ENCODE results near the gene PSAP. TPM values are rescaled to one million over a fixed set of nuclear protein-coding genes. Genes with fewer than 3 reads are reported as not detected.

The PSAP gene
- total RNA-seq, 1 donor from 2014 or later, result 510 TPM

- Mint-ChIP-seq H3K27me3 (peaks cover 15% of the 10 kb centered on the region), H3K4me1 (ENCODE audit: low read depth) (no peaks in the 10 kb centered on the region), H3K27ac (no peak overlapping the region), H3K36me3 (ENCODE audit: insufficient read depth) (no peaks in the 10 kb centered on the region), H3K4me3 (ENCODE audit: low read depth) (no peak overlapping the region), H3K9me3 (ENCODE audit: low read depth) (no peaks in the 10 kb centered on the region)
- DNase-seq (ENCODE audit: low spot score, unreplicated experiment), result no peak
- TF ChIP-seq CTCF (IDR thresholded peaks at IDR 0.05; ENCODE audit: unreplicated experiment), result no peak
Measured at GRCh38 chr10:71798308-71798624, 52.8 kb downstream of the PSAP start.

- Mint-ChIP-seq H3K27ac (no peak overlapping the region), H3K27me3 (peaks cover 15% of the 10 kb centered on the region), H3K4me3 (ENCODE audit: low read depth) (no peak overlapping the region), H3K4me1 (ENCODE audit: low read depth) (no peaks in the 10 kb centered on the region), H3K36me3 (ENCODE audit: insufficient read depth) (no peaks in the 10 kb centered on the region), H3K9me3 (ENCODE audit: low read depth) (no peaks in the 10 kb centered on the region)
- TF ChIP-seq CTCF (IDR thresholded peaks at IDR 0.05; ENCODE audit: unreplicated experiment), result no peak
- no peak for DNase-seq (ENCODE audit: low spot score, unreplicated experiment)
Measured at GRCh38 chr10:71797533-71798307, 53.3 kb downstream of the PSAP start.

- Mint-ChIP-seq H3K4me3 (ENCODE audit: low read depth) (no peak overlapping the region), H3K9me3 (ENCODE audit: low read depth) (no peaks in the 10 kb centered on the region), H3K36me3 (ENCODE audit: insufficient read depth) (no peaks in the 10 kb centered on the region), H3K27me3 (peaks cover 15% of the 10 kb centered on the region), H3K4me1 (ENCODE audit: low read depth) (no peaks in the 10 kb centered on the region), H3K27ac (no peak overlapping the region)
- DNase-seq (ENCODE audit: low spot score, unreplicated experiment), result no peak
- TF ChIP-seq CTCF (IDR thresholded peaks at IDR 0.05; ENCODE audit: unreplicated experiment), result no peak
Measured at GRCh38 chr10:71796749-71797405, 54.2 kb downstream of the PSAP start.

- peaks cover 11% of the 10 kb centered on the region for H3K27me3 Mint-ChIP-seq
- no peak for TF ChIP-seq CTCF (IDR thresholded peaks at IDR 0.05; ENCODE audit: unreplicated experiment)
- H3K4me1 Mint-ChIP-seq (ENCODE audit: low read depth), result no peaks in the 10 kb centered on the region
- no peak overlapping the region for H3K4me3 Mint-ChIP-seq (ENCODE audit: low read depth)
- peak; percentile 44 for DNase-seq (ENCODE audit: low spot score, unreplicated experiment)
- no peaks in the 10 kb centered on the region for H3K36me3 Mint-ChIP-seq (ENCODE audit: insufficient read depth)
- no peak overlapping the region for H3K27ac Mint-ChIP-seq
- H3K9me3 Mint-ChIP-seq (ENCODE audit: low read depth), result no peaks in the 10 kb centered on the region
Measured at GRCh38 chr10:71795248-71795647, 55.8 kb downstream of the PSAP start.

- DNase-seq (ENCODE audit: low spot score, unreplicated experiment), result no peak
- Mint-ChIP-seq H3K9me3 (ENCODE audit: low read depth) (no peaks in the 10 kb centered on the region), H3K27ac (no peak overlapping the region), H3K4me1 (ENCODE audit: low read depth) (no peaks in the 10 kb centered on the region), H3K36me3 (ENCODE audit: insufficient read depth) (no peaks in the 10 kb centered on the region), H3K4me3 (ENCODE audit: low read depth) (no peak overlapping the region), H3K27me3 (peaks cover 8% of the 10 kb centered on the region)
- TF ChIP-seq CTCF (IDR thresholded peaks at IDR 0.05; ENCODE audit: unreplicated experiment), result no peak
Measured at GRCh38 chr10:71790749-71791440, 60.2 kb downstream of the PSAP start.
